HG03066 (cell line): ENCODE results near the gene HEPACAM2.
A peak's percentile ranks its signal among the peaks of the same experiment; 100 is the strongest.

Experiments used
- ATAC-seq: cut with Tn5 transposase; IDR thresholded peaks from one replicate; pipeline ENCODE4 v1.9.1; 2021; ENCODE audit warnings: low read depth; ENCODE audit not compliant: unreplicated experiment

The HEPACAM2 gene

GRCh38 chr7:93148727-93149126 lies 77.5 kb downstream of the HEPACAM2 start:
- ATAC-seq, result no peak

- peak; percentile 63 for ATAC-seq
Observed at GRCh38 chr7:93148144-93148543, 78.1 kb downstream of the HEPACAM2 start, which contains the start of gene SAMD9L. Gene SAMD9L, minus strand, starts transcription at chr7:93148385. Its CDS starts 12,414 bp downstream, at chr7:93135971.

GRCh38 chr7:93147363-93147762 lies 78.9 kb downstream of the HEPACAM2 start:
- ATAC-seq, result peak; percentile 66

GRCh38 chr7:93146472-93147141 lies 79.7 kb downstream of the HEPACAM2 start:
- no peak for ATAC-seq

GRCh38 chr7:93146036-93146435 lies 80.2 kb downstream of the HEPACAM2 start:
- no peak for ATAC-seq

- ATAC-seq, result no peak
Observed at GRCh38 chr7:93145354-93145753, 80.9 kb downstream of the HEPACAM2 start.

GRCh38 chr7:93142127-93142526 lies 84.1 kb downstream of the HEPACAM2 start:
- ATAC-seq, result no peak

- no peak for ATAC-seq
Observed at GRCh38 chr7:93140582-93141191, 85.6 kb downstream of the HEPACAM2 start.

- no peak for ATAC-seq
Observed at GRCh38 chr7:93138576-93138975, 87.7 kb downstream of the HEPACAM2 start.
